Type B pancreatic cell (in vitro differentiated cells): ENCODE measurements around the gene SLC37A3. TPM values are rescaled to one million over a fixed set of nuclear protein-coding genes. Genes with fewer than 3 reads are reported as not detected.
"Not testable (repeated sequence)": the region's sequence is repeated elsewhere in the genome, so short reads cannot be mapped to it uniquely, and the experiment has no call there.

Experiments
- DNase-seq: peaks from one replicate; pipeline ENCODE4 v3.0.0; 2021; ENCODE audit warnings: mixed read lengths; ENCODE audit not compliant: unreplicated experiment; ENCODE audit errors: extremely low spot score
- H3K27ac Mint-ChIP-seq: 2 replicates; pipeline ENCODE4 v1.8.0; 2021; ENCODE audit warnings: mild to moderate bottlenecking, mixed read lengths
- H3K27me3 Mint-ChIP-seq: 2 replicates; pipeline ENCODE4 v1.8.0; 2021; ENCODE audit warnings: mixed read lengths
- H3K36me3 Mint-ChIP-seq: 2 replicates; pipeline ENCODE4 v1.8.0; 2021; ENCODE audit warnings: mixed read lengths
- H3K4me1 Mint-ChIP-seq: one replicate; pipeline ENCODE4 v1.8.0; 2021; ENCODE audit warnings: mixed read lengths; ENCODE audit not compliant: unreplicated experiment
- H3K4me3 Mint-ChIP-seq: 2 replicates; pipeline ENCODE4 v1.8.0; 2021; ENCODE audit warnings: mild to moderate bottlenecking, mixed read lengths
- H3K9me3 Mint-ChIP-seq: 2 replicates; pipeline ENCODE4 v1.8.0; 2021; ENCODE audit warnings: mixed read lengths
- total RNA-seq: library from RNA; stranded (reverse); gene quantifications from 2 replicates; pipeline ENCODE4 v1.2.1, GENCODE V29; 2021; ENCODE audit warnings: low replicate concordance
- TF ChIP-seq, protein P1 (sequence below): fragments of 200-600 bp; sonication (generic); conservative IDR thresholded peaks from 2 replicates; pipeline ENCODE4 v1.5.0; 2021; ENCODE audit warnings: antibody characterized with exemption, mild to moderate bottlenecking

The SLC37A3 gene
- total RNA-seq, 1 donor from 2014 or later: 53.2 TPM

DNA sequence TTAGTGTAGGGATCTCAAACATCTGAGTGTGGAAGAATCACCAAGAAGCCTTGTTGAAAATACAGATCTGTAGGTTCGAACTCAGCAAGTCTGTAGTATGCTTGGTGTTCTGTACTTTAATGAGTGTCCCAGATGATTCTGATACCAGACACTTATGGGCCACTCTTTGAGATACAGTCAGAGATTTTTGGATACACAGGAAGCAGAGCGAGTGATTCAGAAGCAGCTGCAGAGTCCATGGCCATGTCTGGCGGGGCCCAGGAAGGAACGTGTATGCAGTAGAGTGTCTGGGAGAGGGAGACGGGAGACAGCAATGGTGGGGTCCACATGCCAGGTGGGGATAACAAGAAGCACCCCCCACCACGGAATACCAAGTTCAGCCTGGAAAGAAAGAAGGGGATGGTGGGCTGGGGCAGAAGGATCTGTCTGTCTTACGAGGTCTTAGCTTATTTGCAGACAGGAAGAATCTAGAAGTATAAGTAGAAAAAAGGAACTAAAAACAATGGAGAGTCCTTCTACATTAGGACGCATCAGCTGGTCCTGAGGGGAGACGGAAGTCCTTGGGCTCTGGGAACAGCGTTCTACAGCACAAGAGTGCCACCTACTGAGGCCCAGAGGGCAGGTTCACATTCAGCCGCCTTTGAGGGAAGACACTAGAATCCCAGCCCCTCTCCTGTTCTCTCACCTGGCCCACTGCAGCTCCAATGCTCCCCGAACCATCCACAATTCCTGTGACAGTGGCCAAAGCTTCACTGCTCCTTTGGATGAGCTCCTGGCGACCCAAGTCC, 55.4 kb downstream of the SLC37A3 start:
- H3K9me3 Mint-ChIP-seq: no peaks in the 10 kb centered on the region
- DNase-seq: no peak
- H3K4me3 Mint-ChIP-seq: no peak overlapping the region
- H3K36me3 Mint-ChIP-seq: peaks cover 37% of the 10 kb centered on the region
- no peaks in the 10 kb centered on the region for H3K4me1 Mint-ChIP-seq
- H3K27ac Mint-ChIP-seq: no peak overlapping the region
- TF ChIP-seq, protein P1, sequence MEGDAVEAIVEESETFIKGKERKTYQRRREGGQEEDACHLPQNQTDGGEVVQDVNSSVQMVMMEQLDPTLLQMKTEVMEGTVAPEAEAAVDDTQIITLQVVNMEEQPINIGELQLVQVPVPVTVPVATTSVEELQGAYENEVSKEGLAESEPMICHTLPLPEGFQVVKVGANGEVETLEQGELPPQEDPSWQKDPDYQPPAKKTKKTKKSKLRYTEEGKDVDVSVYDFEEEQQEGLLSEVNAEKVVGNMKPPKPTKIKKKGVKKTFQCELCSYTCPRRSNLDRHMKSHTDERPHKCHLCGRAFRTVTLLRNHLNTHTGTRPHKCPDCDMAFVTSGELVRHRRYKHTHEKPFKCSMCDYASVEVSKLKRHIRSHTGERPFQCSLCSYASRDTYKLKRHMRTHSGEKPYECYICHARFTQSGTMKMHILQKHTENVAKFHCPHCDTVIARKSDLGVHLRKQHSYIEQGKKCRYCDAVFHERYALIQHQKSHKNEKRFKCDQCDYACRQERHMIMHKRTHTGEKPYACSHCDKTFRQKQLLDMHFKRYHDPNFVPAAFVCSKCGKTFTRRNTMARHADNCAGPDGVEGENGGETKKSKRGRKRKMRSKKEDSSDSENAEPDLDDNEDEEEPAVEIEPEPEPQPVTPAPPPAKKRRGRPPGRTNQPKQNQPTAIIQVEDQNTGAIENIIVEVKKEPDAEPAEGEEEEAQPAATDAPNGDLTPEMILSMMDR: peak; percentile 66
- no peaks in the 10 kb centered on the region for H3K27me3 Mint-ChIP-seq

DNA sequence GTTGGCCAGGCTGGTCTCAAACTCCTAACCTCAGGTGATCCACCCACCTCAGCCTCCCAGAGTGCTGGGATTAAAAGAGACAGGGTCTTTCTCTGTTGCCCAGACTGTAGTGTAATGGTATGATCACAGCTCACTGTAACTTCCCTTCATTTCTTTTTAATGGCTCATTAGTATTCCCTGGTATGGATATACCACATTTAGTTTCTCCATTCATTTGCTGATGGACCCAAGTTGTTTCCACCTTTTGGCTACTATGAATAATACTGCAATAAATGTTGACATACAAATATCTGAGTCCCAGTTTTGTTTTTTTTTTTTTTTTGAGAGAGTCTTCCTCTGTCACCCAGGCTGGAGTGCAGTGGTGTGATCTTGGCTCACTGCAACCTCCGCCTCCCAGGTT, 59.4 kb downstream of the SLC37A3 start:
- not testable (repeated sequence) for H3K27ac Mint-ChIP-seq, H3K4me3 Mint-ChIP-seq, H3K4me1 Mint-ChIP-seq, DNase-seq, H3K9me3 Mint-ChIP-seq, H3K27me3 Mint-ChIP-seq
- H3K36me3 Mint-ChIP-seq: peaks cover 44% of the 10 kb centered on the region

DNA sequence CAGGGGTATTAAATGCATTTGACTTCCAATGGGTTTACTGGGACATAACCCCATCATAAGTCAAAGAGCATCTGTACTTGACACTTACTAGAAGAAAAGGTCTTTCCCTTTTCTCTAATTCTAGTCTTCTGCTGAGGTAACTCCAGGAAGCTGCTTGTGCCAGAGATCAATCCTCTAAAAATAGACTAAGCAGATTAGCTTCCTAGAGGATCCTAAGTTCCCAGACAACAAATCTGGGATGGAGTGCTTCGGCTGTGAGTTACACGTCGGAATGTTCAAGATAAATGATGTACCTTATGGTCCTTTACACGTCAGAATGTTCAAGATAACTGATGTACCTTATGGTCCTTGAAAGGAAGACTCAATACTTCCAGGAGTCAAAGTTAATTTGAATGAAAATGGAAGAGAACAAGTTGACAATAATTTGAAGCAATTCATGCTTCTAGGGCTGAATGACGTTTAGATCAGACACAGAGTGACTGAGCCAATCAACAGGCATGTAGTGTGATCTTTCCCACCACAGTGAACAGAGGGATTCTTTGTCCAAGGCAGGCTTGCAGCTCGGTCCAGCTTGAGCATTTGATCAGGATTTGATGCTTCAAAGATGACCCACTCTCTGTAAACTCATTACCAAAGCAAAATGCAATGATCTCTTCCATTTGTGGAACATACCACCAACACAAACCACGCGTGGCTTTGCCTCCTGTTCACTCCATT, 63.8 kb downstream of the SLC37A3 start:
- H3K27ac Mint-ChIP-seq: no peak overlapping the region
- no peak overlapping the region for H3K4me3 Mint-ChIP-seq
- TF ChIP-seq, protein P1: no peak
- no peaks in the 10 kb centered on the region for H3K27me3 Mint-ChIP-seq
- no peak for DNase-seq
- no peaks in the 10 kb centered on the region for H3K4me1 Mint-ChIP-seq
- H3K36me3 Mint-ChIP-seq: peaks cover 18% of the 10 kb centered on the region
- H3K9me3 Mint-ChIP-seq: no peaks in the 10 kb centered on the region

DNA sequence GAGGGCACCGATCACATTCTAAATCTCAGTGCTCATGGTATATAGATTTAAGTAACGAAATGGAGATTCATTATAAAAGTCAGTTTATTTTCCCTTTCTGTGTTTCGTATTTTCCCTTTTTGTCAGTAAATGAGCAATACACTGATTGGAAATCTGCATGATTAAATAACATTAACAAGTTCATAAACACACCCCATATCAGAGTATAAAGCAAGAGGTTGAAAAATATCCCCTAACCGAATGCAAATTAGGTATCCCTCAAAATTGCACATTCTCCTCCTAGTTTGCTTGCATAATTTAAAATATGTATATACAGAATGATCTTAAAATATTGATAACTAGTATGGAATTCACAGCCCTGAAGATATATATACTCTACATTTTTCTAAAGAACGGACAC, 64.6 kb downstream of the SLC37A3 start:
- Mint-ChIP-seq H3K4me1 (no peaks in the 10 kb centered on the region), H3K36me3 (peaks cover 18% of the 10 kb centered on the region), H3K9me3 (no peaks in the 10 kb centered on the region), H3K27me3 (no peaks in the 10 kb centered on the region), H3K4me3 (no peak overlapping the region), H3K27ac (no peak overlapping the region)
- TF ChIP-seq, protein P1: no peak
- DNase-seq: no peak

DNA sequence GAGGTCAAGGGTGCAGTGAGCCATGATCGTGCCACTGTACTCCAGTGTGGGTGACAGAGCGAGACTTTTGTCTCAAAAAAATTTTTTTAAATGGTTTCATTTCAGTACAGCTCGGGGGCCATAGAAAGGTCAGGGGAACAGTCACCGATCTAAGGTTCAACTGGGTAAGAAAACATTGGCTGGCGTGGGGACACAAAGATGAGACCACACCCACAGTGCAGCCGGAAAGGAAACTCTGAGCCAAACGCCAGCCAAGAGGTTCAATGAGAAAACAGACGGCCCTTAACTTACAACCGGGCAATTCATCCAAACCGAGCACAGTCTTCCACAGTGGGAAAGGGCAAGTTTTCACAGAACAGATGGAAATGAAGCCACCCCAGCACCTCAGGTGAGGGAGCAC, 65.1 kb downstream of the SLC37A3 start:
- Mint-ChIP-seq H3K36me3 (peaks cover 16% of the 10 kb centered on the region), H3K4me1 (no peaks in the 10 kb centered on the region), H3K27ac (no peak overlapping the region), H3K9me3 (no peaks in the 10 kb centered on the region), H3K27me3 (no peaks in the 10 kb centered on the region), H3K4me3 (no peak overlapping the region)
- TF ChIP-seq, protein P1: no peak
- no peak for DNase-seq

DNA sequence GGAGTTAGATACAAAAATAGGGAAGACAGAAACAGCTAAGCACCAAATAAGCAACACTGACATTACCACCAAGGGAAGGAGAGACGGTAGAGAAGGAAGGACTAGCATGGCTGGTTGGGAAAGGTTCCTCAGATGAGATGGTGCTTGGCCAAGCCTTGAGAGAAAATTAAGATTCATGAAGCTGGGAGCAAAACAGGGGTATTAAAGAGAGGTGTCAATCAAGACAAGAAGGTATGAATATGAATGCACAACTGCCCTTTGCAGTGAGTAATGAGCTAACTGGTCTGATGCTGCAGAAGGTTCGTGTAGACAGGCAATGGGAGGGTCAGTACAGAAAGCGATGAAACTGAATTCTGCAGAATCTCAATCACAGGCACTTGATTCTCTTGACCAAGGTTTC, 67.7 kb downstream of the SLC37A3 start:
- Mint-ChIP-seq H3K36me3 (peaks cover 14% of the 10 kb centered on the region), H3K4me1 (peaks cover 9% of the 10 kb centered on the region)

More for the DNA sequence above, 67.7 kb downstream of the SLC37A3 start:
- TF ChIP-seq, protein P1: no peak
- Mint-ChIP-seq H3K9me3 (no peaks in the 10 kb centered on the region), H3K4me3 (no peak overlapping the region), H3K27ac (no peak overlapping the region), H3K27me3 (no peaks in the 10 kb centered on the region)
- no peak for DNase-seq
